H54 (cell line): Measurements from ENCODE around the gene COTL1.

Experiments used
- DNase-seq: peaks from one replicate; pipeline ENCODE4 v3.0.0; 2011; ENCODE audit warnings: low spot score, mixed read lengths; ENCODE audit not compliant: insufficient read length
- FAIRE-seq: peaks from 3 replicates; lab custom pipeline; 2011; peaks lifted over from hg19 to GRCh38; lab: Jason Lieb, UNC
- POLR2A ChIP-seq: IDR thresholded peaks from 2 replicates; pipeline ENCODE4 v1.6.1; 2011; ENCODE audit warnings: low read depth, mild to moderate bottlenecking, low read length

COTL1 gene

DNA sequence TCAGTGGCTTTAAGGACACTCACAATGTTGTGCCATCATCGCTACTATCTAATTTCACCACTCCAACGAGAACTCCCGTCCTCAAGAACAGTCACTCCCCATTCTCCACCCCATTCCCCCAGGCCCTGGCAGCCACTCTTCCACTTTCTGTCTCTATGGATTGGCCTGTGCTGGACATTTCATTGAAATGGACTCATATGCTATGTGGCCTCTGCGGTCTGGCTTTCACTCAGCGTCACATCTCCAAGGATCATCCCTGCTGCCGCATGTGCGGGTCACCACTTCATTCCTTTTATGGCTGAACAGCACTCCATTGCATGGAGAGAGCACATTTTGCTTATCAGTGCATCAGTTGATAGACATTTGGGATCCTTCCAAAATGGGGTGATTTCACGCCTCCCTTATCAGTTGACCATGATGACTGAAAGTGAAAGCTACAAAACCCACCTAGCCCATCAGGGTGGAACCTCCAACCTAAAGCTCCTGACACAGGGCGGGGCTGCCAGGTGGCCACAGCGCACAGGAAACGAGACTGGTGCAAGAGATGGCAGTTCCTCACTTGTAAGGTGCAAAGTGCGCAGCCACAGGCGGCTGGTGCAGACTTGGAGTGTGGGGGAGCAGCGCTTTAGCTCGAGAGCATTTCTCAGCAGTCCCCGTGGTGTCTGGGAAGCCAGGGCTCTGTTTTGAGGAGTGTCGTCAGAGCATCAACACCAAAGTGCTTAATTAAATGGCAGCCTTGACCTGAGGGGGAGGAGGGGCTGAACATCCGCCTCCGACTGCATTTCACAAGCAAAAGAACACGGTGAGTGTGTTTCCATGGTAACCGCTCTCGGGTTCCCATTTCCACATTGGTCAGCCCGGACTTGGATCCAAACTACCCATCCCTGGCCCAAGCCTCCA, 23.8 kb downstream of the COTL1 start:
- DNase-seq (no peak), FAIRE-seq (no peak)
- no peak for TF ChIP-seq POLR2A

DNA sequence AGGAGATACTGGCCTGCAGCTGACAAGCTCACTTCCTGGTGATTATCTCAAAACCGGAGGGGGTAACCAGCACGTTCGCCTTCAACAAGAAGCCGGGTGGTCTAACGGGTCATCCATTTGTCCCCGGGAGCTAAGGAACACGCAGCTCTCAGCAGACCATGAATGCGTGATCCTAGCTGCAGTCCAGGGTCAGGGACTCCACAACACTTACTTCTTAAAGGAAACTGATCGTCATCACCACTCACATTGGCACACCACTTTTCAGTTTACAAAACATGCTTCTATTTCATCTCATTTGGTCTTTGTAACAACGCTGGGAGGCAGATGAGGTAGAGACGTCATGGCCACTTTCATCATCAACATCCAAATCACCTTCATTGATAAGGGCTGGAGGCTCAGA, 25.2 kb downstream of the COTL1 start:
- no peak for FAIRE-seq
- TF ChIP-seq POLR2A: no peak

DNA sequence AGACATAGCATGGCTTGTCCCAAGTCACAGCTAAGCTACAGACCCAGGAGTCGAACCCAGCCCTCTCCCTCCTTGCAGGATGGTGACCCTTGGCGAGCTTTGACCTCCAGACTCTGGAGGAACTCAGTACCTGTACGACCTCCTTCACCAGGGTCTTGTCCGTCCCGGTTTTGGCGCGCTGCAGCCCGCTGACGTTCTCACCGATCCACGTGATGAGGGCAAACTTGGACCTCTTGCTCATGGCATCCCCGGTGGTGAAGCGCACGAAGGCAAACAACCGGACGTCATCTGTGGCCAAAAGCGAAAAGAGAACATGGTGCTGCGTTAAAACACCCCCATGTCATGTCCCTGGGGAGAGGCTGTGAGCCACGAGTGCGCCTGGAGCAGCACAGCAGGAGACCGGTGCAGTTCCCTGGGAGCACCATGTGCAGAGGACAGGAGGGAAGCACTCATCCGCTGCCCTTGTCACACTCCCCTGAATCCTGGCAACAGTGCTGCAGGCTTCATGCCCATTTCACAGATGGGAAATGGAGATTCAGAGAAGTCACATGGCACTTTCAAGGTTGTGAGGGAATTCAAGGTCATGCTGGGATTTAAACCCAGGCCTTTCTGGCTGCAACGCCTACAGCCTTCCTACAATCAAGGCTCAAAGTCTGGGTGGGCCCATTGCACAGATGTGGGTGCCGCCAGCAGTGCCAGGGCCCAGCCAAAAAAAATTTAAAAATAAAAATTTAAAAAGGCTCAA, 27.7 kb downstream of the COTL1 start:
- no peak for TF ChIP-seq POLR2A
- FAIRE-seq (no peak), DNase-seq (no peak)

More for the DNA sequence above, 25.2 kb downstream of the COTL1 start:
- DNase-seq: no peak

DNA sequence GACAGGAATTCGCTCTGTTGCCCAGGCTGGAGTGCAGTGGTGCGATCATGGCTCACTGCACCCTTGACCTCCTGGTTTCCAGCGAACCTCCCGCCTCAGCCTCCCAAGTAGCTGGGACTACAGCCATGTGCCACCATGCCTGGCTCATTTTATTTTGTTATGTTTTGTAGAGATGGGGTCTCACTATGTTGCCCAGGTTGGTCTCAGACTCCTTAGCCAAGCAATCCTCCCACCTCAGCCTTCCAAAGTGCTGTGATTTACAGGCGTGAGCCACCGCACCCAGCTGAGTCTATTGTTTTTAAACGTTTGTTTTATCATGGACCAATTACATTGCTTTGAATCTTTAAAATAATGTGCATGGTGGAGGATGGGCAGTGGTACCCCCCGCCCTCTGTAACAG, 28.9 kb downstream of the COTL1 start:
- FAIRE-seq: no peak
- TF ChIP-seq POLR2A: no peak
- DNase-seq: no peak

DNA sequence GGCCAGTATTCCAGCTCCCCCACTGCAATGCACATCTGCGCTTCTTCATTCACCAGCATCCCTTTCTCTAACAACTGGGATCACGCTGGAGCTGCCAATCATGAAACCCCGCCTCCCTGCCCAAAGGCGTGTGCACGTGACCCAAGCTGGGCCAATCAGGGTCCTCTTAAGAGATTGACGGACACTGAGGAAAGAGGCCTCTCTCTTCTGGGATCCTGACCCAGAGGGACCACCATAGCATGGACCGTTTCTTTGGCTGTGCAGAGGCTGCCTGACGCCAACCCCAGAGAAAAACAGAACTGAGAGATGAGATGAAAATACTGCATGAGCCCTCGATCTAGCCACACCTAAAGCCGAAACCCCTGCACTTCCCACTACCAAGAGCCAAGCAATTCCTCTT, 32.0 kb downstream of the COTL1 start:
- TF ChIP-seq POLR2A: no peak
- FAIRE-seq: no peak
- DNase-seq: no peak

DNA sequence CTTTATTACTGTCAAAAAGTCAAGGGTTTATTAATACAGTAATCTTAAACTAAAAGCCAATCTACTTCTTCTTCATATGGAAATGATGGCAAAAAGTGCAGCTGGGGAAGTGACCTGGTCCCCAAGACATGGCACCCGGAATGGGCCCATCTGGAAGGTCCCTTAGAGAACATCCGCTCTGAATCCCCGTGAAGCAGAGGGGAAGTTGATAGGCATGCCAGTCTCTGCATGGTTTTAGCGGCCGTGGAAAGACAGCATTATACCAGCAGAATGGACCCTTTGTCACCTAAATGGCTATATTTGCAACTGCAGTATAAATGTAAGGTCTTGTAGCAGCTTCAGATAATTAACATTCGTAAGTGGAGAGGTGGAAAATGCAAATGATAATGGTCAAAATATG, 32.4 kb downstream of the COTL1 start:
- DNase-seq (no peak), FAIRE-seq (no peak)
- no peak for TF ChIP-seq POLR2A

DNA sequence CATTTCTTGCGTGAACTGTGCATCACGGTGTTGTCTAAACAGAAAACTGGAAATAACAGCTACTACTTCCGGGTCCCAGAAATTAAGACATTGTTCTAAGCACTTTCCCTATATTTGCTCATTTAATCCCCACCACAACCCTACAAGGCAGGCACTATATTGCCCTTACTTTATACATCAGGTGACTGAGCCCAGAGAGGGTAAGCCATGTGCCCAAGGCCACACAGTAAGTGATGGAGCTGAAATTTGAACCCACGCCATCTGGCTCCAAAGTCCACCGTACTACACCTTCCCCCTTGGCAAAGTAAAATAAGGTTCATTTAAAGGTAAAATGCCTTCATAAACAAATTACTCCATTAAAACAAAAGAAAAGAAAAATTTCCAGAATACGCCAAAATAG, 33.2 kb downstream of the COTL1 start:
- no peak for TF ChIP-seq POLR2A
- FAIRE-seq (no peak), DNase-seq (no peak)

DNA sequence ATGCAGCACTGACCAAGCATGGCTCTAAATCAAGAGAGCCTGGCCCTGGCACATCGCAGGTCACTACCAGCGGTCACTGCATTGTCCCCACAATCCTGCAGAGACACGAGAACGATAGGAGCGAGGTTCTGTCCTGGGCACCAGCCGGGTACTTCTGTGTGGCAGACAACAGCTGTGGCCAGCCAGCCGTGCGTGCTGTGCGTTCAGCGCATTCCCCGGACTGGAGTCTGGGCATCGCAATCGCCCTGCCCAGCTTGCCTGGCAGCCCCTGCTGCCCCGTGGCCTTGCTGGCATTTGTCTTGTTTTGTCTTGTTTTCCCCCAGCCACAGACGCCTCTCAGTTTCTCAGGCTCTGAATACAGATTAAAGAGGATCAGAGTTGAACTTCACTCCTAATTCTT, 33.9 kb downstream of the COTL1 start:
- no peak for DNase-seq
- no peak for FAIRE-seq
- TF ChIP-seq POLR2A: no peak

DNA sequence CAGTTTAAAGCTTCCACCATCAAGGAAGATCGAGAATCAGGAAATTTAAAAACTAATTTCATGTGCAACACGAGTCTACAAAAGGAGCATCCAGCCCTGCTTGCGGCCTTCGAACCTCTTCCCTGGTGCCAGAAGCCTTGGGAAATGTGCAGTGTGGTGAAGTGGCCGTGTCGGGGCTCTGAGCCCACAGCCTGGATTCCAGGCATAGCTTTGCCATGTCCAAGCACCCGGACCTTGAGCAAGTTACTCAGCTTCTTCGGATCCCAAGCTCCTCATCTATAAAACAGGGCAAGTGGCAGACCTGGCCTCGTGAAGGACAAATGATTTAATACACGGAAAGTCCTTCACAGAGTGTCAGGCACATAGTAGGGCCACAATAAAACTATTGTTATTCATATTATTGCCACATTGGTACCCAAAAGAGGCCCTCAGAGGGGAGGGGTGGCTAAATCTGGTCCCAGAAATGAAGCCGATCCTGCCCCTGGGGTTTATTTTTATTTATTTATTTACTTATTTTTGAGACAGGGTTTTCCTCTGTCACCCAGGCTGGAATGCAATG, 34.8 kb downstream of the COTL1 start:
- DNase-seq (peak; percentile 67), FAIRE-seq (no peak)
- TF ChIP-seq POLR2A: no peak

DNA sequence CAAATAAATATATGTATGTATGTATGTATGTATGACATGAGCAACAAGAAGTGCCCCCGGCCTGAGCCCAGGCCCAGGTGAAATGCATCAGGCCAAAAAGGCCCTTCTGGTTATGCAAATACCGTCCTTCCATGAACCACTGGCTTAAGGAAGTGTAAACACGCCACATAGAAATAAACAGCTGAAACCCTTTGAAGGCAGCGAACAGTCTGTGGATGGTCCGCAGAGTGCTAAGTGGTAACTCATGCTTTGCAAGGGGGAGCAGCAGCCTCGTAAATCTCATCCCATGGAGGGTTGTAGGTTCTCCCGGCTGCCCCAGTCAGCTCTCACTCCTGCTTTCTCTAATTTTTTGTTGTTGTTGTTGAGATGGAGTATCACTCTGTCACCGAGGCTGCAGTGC, 36.7 kb downstream of the COTL1 start:
- TF ChIP-seq POLR2A: no peak
- no peak for FAIRE-seq

DNA sequence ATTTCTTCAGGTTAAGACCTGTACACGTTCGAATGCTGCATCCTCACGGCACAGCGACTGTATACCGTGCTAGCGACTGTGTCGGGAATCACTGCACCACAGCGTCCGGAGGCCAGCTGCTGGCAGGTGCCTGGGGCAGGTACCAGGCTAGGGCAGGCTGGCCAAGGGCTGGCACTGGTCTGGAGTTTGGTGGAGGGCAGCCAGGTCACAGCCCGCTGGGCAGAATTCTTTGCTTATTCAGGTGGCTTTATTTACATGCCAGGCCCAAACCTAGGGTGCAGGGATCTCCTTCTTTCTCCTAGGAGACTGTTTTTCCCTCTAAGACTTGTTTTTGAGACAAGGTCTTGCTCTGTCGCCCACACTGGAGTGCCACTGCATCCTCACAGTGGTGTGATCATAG, 37.9 kb downstream of the COTL1 start:
- TF ChIP-seq POLR2A: no peak
- DNase-seq (no peak), FAIRE-seq (no peak)

More for the DNA sequence above, 36.7 kb downstream of the COTL1 start:
- no peak for DNase-seq

DNA sequence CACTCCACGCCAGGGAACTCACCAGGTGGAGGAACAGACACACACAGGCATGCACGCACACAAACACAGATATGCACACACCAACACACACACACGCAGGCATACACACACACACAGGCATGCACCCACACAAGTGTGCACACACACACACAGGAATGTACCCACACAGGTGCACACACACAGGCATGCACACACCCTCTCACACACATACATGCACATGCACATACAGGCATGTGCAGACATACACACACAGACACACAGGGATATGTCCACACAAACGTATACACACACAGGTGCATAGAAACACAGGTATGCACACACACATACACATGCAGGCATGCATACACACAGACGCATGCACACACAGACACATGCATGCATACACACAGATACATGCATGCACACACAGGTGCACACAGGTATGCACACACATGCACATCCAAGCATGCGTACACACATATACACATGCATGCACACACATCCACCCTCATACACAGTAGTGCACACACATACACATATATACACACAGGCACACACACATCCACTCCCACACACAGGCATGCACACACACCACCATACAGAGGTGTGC, 39.2 kb downstream of the COTL1 start:
- no peak for DNase-seq
- FAIRE-seq: no peak
- TF ChIP-seq POLR2A: no peak

DNA sequence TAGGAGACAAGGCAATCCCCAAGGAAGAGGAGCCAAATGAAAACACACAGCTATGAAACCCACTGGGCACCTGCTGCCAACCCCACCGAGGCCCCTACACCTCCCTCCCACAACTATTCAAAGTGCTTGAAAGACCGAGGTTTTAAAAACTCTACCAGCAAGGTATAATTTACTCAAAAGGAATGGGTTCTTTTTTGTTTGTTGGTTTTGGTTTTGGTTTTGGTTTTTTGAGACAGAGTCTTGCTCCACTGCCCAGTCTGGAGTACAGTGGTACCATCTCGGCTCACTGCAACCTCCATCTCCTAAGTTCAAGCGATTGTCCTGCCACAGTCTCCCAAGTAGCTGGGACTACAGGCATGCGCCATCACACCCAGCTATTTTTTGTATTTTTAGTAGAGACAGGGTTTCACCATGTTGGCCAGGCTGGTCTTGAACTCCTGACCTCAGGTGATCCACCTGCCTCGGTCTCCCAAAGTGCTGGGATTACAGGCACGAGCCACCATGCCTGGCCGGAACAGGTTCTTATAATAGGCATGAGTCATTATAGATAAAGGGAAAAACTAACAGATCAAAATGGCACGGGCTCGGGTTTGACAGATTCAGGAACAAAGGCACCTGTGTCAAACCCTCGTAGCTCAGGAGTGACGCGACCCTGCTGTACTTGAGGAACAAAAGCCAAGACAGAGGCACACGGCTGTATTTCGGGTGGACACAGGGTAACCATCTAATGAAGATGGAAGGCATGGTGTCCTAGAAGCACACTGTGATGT, 40.7 kb downstream of the COTL1 start:
- no peak for FAIRE-seq
- DNase-seq: no peak
- TF ChIP-seq POLR2A: no peak
